ENCODE results near the gene DENND5B.
A peak's percentile ranks its signal among the peaks of the same experiment; 100 is the strongest.
"Not testable (repeated sequence)": the region's sequence is repeated elsewhere in the genome, so short reads cannot be mapped to it uniquely, and the experiment has no call there.

The DENND5B gene

DNA sequence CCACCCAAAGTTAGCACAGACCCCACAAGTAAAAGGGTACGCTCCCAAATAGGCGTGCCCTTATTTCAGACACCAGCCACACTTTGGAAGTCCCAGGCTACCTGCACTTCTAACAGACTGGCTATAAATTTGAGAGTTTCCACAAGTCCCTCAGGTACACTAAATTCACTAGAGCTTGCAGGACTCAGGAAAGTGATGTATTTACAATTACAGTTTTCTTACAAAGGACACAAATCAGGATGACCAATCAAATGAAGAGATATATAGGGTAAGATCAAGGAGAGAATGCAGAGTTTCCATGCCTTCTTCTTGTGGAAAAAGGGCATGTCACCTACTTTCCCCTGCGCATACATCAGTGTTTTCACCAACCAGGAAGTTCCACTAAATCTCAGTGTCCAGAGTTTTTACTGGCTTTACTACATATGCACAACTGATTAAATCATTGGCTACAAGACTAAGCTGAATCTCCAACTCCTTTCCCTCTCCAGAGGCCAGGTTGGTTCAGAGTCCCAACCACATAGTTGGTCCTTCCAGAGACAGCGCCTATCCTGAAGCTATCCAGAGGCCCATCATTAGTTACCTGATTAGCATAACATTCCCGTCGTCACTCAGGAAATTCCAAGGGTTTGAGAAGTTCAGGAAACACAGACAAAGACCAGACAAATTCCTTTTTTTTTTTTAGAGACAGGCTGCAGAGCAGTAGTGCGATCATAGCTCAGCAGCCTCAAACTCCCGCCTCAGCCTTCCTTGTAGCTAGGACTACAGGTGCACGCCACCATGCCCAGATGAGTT, 84.2 kb downstream of the DENND5B start:
- DNase-seq (ENCODE audit: low spot score) = no peak

DNA sequence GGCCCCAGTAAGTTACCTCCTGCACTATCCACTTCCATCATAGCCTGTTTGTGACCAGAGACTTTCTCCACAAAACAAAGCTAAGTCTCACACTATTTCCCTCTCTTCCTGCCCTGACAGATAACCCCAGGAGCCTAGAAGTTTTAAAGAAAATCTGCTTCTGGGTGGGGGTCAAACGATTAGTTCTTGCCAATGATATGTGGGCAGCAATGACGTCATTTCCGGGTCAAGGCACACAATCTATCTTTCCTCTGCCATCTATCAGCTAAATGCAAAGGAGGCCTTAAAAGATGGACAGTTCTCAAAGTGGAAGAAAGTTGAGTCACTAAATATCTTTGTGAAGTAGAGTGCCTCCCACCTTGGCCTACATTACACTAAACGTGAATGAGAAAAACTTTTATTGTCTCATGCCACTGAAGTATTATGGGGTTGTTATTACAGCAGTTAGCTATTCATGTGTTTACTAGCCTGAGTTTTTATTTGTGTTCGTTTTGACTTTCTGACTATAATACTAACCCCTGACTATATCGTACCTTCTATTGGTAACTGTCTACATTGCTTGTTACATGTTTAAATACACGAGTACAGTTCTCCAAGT, 86.2 kb downstream of the DENND5B start:
- no peak for DNase-seq (ENCODE audit: low spot score)

DNA sequence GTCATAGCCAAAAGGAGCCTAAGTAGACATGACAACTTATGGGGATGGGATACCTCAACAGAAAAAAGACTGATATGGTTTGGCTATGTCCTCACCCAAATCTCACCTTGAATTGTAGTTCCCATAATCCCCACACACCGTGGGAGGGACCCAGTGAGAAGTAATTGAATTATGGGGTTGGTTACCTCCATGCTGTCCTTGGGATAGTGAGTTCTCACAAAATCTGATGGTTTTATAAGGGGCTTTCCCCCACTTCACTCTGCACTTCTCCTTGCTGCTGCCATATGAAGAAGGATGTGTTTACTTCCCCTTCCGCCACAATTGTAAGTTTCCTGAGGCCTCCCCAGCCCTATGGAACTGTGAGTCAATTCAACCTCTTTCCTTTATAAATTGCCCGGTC, 89.9 kb downstream of the DENND5B start:
- DNase-seq (ENCODE audit: low spot score) = not testable (repeated sequence)

DNA sequence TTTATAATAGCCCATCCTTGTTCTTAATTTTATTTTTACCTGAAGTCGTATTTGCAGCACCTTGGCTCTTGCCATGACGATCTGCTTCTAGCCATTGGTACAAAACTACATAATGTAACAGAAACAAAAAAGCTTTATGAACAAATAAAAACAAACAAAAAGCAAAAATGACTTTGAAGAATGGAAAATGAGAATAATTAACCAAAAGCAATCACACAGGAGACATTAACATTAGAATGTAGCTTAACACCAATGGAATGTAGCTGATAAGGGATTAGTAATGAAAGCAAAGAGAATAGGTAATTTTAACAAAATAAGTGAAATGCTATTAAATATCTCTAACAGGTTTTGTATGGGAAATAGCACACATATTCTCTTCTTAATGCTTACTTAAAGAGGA, 91.4 kb downstream of the DENND5B start:
- DNase-seq (ENCODE audit: low spot score) = no peak

DNA sequence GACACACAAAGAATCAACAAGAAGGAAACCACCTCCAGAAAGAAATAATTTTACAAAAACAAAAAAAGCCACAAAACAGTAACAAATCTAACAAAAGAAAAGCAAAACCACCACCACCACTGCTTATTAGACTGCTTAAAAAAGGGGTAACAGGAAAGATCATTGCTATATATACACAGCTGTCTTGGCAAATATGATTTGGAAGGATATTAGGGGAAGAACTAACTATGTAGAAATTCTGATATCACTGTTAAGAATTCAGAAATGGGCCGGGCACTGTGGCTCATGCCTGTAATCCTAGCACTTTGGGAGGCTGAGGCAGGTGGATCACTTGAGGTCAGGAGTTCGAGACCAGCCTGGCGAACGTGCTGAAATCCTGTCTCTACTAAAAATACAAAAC, 92.5 kb downstream of the DENND5B start:
- no peak for DNase-seq (ENCODE audit: low spot score)

DNA sequence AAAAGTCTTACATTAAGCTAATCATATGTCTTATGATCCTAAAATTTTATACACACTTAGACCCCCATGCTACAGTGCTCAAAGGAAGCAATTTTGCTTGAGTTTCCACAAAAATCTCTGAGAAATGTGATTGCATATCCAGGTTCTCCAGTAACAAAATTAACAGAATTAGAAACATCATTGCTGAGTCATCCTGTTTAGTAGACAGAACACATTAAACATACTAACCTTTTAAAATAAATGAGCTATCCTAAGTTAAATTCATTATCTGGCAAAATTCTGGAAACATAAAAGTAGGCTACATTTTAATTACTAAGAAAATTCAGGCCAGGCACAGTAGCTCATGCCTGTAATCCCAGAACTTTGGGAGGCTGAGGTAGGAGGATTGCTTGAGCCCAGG, 94.7 kb downstream of the DENND5B start:
- no peak for DNase-seq (ENCODE audit: low spot score)

DNA sequence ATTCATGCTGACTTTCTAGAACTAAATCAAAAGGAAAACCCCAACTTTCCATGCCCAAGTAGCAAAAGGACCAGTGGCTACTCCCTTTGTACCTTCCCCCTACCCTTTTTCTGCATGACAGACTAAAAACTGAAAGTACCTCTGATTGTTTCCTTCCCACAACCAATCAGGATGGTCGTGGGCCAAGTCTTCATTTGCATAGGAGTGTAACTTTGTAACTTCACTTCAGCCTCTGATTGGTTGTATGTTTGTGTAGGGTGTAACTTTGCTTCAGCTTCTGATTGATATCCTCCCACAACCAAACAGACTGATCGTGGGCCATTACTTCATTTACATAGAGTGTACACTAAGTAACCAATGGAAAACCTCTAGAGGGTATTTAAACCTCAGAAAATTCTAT, 96.5 kb downstream of the DENND5B start:
- DNase-seq (ENCODE audit: low spot score) = no peak

DNA sequence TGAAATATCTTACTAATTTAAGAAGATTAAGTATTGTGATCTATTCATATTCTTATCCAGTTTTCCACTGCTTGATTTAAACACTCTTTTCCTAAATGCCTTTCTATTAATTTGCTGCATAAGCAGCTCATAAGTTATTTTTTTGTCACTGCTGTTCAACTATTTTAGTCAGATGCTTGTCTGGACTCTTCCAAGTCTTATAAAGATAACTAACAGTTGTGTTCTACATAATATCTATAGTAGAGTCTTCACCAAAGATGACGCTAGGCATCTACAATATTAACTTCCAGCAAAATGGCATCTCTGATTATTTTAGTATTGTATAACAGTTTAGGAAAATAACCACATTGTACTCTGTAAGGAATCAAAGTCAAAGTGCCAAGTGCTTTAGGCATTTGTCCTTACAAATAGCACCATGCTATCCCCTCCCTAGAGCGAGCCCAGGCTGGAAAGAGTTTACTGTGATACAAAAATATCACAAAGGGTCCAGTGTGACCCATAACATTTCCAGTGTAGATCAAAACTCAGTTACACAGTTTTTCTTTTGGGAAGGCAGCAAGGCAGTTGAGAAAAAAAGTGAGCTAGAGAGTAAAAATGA, 98.2 kb downstream of the DENND5B start:
- DNase-seq (ENCODE audit: low spot score) = no peak

DNA sequence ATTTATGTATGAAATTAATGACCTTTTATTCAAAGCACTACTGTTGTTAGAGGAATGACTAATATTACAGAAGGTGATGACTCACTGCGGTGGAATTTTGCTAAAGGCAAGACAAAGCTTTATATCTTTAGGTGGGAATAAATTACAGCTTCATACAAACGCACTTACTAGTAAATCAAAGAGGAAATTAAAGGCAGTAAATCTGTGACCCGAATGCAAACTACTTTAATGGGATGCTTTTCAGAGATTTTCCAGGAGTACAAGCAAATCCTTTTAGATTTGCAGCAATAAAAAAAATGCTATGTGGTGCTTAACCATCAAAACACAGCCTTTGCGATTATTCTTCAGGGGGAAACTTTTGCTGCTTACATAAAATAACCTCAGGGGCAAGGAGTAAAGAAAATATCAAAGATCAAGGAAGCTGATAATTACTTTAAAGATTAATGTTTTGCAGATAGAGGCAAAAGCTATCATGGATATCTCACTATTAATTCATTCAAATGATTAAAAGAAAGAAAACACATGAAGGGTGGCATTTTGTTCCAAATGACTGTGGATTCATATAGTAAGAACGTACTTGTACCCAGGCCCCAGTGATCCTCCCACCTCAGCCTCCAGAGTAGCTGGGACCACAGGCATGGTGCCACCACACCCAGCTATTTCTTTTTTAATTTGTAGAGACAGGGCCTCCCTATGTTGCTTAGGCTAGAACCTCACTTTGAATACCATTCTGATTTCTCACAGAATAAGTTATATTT, 98.9 kb downstream of the DENND5B start:
- peak; percentile 45 for DNase-seq (ENCODE audit: low spot score)

DNA sequence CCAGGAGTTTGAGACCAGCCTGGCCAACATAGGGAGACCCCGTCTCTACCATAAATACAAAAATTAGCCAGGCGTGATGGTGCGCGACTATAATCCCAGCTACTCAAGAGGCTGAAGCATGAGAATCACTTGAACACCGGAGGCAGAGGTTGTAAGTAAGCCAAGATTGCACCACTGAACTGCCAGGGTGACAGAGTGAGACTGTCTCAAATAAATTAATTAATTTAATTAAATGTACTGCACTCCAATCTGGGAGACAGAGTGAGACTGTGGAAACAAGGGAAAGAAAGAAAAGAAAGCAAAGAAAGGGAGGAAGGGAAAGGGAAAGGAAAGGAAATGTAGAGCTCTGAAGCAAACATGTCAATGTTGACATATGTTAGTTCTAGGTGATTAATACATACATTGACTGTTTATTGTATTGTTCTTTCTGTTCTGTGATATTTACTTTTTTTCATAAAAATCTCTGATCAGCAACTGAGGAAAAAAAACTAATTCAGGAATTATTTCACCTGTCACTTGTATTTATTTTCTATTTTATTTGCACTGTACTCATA, 99.6 kb downstream of the DENND5B start:
- DNase-seq (ENCODE audit: low spot score) = no peak

DNA sequence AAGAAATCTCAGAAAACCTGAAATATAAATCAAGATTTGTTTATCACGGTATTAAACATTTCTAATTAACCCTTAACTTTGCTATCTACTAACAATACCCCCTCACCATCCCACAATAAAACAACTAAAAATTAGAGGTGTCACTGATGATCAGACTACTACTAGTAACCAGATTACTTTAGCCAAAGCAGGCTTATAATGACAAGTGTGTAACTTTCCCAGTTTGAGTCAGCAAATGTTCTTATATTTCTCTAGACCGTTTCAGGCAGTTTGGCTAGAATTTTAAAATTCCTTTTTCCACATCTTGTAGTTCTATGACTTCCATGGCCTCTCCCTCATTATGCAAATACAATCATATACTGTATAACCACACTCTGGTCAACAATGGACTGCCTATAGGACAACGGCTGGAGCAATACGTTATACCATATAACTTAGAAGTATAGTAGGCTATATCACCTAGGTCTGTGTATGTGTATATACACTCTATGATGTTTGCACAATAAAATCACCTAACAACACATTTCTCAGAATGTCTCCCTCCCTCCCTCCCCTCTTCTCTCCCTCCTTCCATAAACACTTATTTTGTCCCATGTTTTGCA, 102.1 kb downstream of the DENND5B start:
- DNase-seq (ENCODE audit: low spot score) = no peak

DNA sequence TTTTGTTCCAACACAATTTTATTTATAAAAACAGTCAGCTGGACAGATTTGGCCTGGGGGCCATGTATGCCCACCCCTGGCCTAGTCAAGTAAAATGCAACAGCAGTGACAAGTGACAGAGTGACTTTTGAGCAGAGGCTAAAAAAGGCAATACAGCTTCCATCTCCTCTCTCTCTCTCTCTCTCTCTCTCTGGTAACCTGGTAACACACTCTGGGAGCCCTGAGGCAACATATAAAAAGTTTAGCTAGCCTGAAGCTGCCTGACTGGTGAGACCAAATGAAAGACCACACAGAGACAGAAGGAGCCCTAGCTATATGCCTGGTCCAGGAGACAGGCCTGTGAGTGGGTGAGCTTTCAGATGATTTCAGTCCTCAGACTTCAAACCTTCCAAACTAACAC, 105.4 kb downstream of the DENND5B start:
- no peak for DNase-seq (ENCODE audit: low spot score)

DNA sequence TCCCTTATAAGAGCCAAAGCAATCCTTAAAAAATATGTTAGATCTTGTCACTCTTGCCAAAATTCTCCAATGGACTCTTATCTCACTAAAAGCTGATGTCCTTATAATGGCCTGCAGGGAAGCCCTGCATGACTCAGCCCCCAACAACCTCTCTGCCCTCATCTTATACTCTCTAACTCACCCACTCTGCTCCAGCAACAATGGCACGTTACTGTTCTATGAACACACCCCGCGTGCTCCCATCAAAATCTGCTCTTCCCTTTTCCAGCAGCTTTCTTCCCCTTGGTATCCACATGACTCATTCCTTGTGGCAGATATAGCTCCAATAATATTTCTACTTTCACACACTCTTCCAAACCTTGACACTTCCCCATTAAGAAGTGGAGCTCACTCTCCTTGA, 108.1 kb downstream of the DENND5B start:
- DNase-seq (ENCODE audit: low spot score) = peak; percentile 2

DNA sequence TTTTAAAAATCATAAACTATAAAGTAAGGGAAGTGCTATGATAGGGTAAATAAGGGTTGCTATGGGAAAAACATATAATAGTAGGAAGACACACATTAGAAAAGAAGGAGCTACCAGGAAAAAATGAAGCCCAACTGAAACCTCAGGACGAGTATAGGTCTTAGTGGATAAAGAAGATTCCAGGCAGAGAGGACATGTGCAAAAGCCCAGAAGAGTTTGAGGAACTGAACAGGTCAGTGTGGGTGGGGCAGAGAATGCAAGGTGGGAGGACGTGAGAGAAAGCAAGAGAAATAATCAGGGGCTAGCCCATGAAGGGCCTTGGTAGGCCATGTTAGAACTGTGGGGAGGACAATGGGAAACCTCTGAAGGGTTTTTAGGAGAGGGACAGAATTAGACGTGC, 109.5 kb downstream of the DENND5B start:
- no peak for DNase-seq (ENCODE audit: low spot score)

DNA sequence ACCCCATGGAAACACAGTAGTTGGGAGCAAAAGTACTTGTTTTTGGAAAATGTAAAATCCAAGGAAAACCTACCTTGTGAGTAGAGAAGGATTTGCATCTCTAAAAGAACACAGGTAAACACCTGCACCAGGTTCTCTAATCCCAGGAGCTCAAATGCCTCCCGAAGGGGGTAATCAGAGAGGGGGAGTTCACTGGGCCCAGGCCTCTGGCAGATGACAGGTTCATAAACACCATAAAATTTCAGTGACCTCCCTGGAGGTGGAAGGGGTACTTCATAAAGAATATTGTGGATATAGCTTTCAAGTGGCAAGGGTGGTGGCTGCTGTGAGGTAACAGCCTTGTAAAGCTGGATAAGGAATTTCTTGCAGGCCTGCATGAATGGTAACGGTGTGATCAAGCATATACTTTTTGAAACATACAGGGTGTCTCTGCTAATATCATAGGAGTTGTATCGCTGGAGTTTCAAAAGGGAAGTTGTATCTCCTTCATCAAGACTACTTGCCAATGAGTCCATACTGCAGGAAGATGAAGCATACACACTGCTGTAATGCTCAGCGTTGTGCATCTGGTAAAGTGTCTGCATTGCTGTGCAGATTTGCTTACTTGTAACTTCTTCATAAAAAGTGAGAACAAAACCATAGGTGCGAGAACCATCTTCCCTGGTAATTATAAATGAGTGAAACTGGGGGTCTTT, 111.3 kb downstream of the DENND5B start:
- no peak for DNase-seq (ENCODE audit: low spot score)

DNA sequence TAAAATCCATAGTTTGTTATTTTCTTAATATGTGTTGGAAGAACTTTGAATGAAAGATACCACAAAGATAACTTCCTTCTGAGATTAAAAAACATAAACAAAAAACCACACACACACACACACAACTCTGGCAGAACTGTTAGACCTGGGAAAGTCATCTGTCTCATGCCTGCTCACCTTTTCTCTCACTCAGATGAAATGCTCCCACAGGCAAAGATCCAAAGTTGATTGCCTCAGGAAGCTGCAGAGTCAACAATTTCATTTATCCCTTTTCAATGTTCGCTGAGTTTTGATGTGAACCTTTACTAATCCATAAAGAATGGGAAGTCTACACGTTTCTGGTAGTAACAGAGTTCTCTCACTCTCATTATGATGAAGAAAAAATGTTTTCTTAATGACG, 112.0 kb downstream of the DENND5B start:
- DNase-seq (ENCODE audit: low spot score) = no peak

DNA sequence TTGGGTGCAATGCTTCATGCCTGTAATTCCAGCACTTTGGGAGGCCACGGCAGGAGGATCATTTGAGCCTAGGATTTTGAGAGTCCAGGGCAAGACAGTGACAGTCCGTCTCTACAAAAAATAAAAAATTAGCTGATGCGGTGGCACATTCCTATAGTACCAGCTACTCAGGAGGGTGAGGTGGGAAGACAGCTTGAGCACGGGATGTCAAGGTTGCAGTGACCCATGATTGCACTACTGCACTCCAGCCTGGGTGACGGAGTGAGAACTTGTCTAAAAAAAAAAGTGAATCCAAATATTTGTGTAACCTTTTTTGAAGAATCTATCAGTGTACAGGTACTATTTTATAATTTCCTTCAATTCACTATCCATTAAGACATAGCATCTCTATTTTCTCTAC, 112.5 kb downstream of the DENND5B start:
- no peak for DNase-seq (ENCODE audit: low spot score)

DNA sequence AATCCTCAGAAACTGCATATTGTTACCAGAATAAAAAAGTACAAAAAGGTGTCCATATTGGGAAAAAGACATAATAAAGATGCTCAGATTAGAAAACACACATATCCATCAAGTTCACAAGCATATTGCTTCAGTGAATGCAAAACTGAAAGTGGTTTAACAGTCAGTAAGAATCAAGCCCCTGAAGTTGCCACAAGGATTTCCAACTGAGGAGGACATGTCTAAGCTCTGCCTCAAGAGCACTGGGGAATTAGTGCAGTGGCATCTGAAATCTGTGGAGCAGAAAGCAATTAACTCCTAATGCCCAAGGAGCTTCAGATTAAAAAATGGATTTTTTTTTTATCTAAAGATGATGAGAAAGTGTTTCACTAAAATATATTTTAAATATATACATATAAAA, 113.2 kb downstream of the DENND5B start:
- DNase-seq (ENCODE audit: low spot score) = no peak

DNA sequence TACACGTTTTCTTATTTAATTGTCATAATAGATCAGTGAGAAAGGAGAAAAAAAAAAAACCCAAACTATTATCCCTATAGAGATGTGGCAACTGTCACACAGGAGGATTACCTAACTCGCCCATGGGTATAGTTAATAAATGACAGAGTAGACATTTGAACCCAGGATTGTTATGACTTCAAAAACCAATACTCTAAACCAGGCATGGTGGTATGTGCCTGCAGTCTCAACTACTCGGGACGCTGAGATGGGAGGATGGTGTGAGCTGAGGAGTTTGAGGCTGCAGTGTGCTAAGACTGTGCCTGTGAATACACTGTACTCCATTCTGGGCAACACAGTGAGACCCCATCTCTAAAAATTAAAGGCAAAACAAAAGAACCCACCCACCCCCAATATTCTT, 114.5 kb downstream of the DENND5B start:
- DNase-seq (ENCODE audit: low spot score) = no peak

DNA sequence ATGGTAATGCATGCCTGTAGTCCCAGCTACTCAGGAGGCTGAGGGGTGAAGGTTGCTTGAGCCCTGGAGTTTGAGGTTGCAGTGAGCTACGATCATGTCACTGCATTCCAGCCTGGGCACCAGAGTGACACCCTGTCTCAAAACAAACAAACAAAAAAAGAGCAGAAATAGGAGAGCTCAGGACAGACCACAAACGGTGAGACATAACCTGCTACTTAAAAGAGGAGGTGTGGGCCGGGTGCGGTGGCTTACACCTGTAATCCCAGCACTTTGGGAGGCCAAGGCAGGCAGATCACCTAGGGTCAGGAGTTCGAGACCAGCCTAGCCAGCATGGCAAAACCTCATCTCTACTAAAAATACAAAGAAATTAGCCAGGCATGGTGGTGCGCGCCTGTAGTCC, 115.3 kb downstream of the DENND5B start:
- DNase-seq (ENCODE audit: low spot score) = not testable (repeated sequence)

DNA sequence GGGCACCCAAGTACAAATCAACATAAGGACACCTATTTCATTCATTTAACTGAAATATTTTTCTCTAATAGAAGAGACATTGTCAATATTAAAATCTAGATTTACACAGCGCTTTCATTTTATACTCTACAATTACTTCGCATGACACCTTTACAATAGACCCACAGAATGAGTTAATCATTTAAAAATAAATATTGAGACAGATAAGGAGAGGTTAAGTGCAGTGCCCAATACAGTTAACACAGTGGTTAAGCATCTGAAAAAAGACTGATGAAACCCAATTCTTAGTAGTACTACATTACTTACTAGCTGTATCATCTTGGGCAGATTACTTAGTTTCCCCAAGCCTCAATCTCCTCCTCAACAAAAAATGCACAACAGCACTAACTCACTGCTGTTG, 116.2 kb downstream of the DENND5B start:
- DNase-seq (ENCODE audit: low spot score) = no peak

DNA sequence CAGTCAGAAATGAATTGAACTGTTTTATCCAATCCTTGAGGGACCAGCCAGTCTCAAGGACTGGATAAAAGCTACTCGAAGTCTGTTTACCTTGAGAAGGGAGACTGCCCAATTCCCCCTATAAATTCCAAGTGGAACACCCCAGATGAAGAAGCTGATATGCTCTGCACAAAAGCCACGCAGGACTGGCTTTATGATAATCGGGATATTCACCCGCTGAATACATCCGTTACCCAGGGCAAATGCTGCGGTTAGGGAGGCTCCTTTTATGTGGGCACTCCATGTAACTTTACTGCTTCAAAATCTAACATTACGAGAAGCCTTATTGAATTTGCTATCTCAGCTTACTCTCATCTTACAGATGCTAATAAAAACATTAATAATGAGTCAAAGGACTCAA, 119.1 kb downstream of the DENND5B start:
- no peak for DNase-seq (ENCODE audit: low spot score)
